Measurements from ENCODE around the gene SLC16A5. TPM values are rescaled to one million over a fixed set of nuclear protein-coding genes. Genes with fewer than 3 reads are reported as not detected.

SLC16A5 gene
- total RNA-seq, 6 donors from 2014 or later = 40.6 to 234 (median 123) TPM

DNA sequence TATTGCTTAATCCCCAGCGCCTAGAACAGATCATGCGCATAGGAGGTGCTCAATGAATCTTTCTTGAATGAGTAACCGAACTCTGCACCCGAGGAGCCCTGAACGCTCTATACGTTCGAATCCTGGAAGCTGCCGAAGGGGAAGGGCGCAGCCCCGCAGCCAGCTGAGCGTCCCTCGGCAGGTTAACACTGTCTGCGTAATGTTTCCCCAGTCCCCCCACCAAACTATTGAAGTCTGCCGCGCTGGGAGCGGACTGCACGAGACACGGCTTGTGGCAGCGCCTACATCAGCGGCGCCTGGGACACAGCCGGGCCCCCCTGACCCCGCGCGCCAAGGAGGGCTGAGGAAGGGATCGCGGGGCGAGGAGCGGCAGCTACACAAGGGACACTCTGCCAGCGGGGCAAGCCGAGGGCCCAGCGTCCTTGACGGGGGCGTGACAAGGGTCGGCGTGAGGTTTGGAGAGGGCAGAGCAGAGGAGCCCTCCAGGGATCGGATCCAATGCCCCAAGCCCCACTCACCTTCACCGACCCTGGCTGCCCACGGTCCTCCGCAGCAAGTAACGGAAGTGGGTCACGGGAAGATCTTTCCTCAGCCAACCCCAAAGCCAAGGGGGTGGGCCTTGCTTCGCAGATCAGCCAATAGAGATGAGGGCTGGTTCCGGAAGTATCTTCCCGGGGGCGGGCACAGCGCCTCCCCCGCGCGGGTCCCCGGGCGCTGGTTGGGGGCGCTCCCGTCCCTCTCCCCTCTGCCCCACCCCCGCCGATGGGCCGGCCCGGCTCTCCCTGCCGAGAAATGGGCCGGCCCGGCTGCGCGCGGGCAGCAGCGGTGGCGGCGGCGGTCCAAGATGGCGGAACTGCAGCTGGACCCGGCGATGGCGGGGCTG, 41.1 kb upstream of the SLC16A5 start, which contains the start of the genes ATP5PD and KCTD2:
Gene ATP5PD, minus strand, starts transcription at position 563 of the 883 bp plus-strand sequence. CDS start 4,319 bp downstream, outside the sequence.
Gene KCTD2, plus strand, starts transcription at position 819 of the 883 bp plus-strand sequence. Its CDS starts 26 bp downstream, at position 845.
- Histone ChIP-seq H3K9me3 (no peaks in the 10 kb centered on the region), H3K27ac (peak within 1 kb of the TSS; percentile 96 to 99 (median 98)), H3K4me1 (peaks cover 16 to 33% (median 23%) of the 10 kb centered on the region in 4 donors), H3K27me3 (no peaks in the 10 kb centered on the region), H3K36me3 (peaks cover 5 to 30% (median 13%) of the 10 kb centered on the region in 4 donors), H3K4me3 (peak within 1 kb of the TSS; percentile 89 to 99 (median 94))
- DNase-seq = peak; percentile 96 to 99
- WGBS, 2 donors = 0% methylated on average over 19 to 24 of the region's 72 CpGs
- TF ChIP-seq EP300 (IDR thresholded peaks at IDR 0.05) = peak in 1 of 4 donors; percentile 20
- TF ChIP-seq, protein P1, sequence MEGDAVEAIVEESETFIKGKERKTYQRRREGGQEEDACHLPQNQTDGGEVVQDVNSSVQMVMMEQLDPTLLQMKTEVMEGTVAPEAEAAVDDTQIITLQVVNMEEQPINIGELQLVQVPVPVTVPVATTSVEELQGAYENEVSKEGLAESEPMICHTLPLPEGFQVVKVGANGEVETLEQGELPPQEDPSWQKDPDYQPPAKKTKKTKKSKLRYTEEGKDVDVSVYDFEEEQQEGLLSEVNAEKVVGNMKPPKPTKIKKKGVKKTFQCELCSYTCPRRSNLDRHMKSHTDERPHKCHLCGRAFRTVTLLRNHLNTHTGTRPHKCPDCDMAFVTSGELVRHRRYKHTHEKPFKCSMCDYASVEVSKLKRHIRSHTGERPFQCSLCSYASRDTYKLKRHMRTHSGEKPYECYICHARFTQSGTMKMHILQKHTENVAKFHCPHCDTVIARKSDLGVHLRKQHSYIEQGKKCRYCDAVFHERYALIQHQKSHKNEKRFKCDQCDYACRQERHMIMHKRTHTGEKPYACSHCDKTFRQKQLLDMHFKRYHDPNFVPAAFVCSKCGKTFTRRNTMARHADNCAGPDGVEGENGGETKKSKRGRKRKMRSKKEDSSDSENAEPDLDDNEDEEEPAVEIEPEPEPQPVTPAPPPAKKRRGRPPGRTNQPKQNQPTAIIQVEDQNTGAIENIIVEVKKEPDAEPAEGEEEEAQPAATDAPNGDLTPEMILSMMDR (IDR thresholded peaks at IDR 0.05) = peak in 2 of 6 experiments; percentile 10 to 23
- peak; percentile 49 to 95 (median 92) for TF ChIP-seq POLR2A (IDR thresholded peaks at IDR 0.05)
- TF ChIP-seq POLR2AphosphoS5 (IDR thresholded peaks at IDR 0.05) = peak; percentile 97 to 98
- ATAC-seq (ENCODE audit: low FRiP score in 2 of 2) = peak; percentile 99 to 100

DNA sequence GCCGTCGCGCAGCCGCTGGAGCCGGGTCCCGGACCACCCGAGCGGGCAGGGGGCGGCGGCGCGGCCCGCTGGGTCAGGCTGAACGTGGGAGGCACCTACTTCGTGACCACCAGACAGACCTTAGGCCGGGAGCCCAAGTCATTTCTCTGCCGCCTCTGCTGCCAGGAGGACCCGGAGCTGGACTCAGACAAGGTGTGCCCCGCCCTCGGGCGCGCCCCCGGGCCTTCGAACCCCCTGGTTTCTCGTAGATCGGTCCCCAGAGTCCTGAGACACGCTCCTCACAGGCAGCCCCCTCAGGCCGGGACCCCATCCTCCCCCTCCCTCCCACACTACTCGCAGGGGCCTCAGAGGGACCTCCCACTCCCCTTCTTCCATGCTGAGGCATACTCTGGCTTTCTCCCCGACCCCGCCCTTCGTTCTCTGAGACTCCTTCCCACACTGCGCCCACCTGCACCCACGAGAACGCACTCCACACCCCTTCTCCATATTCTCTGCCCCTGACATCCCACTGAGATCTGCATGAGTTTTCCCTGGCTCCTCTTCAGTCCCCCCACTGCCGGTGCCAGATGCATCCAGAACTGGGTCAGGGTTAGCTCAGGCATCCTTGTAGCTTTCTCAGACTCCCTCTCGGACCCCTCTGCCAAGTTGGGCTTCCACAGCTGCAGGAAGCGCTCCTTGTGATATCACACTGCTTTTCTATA, 40.2 kb upstream of the SLC16A5 start:
- TF ChIP-seq POLR2A (IDR thresholded peaks at IDR 0.05) = no peak
- no peak for TF ChIP-seq EP300 (IDR thresholded peaks at IDR 0.05)
- TF ChIP-seq POLR2AphosphoS5 (IDR thresholded peaks at IDR 0.05) = no peak
- TF ChIP-seq, protein P1 (IDR thresholded peaks at IDR 0.05) = no peak
- DNase-seq (peak; percentile 40 to 91), ATAC-seq (ENCODE audit: low FRiP score in 2 of 2) (no peak)
- H3K27me3 ChIP-seq = no peaks in the 10 kb centered on the region
- no peaks in the 10 kb centered on the region for H3K9me3 ChIP-seq
- WGBS, 2 donors = 2% methylated on average over 11 to 22 of the region's 38 CpGs
- peaks cover 1 to 29% (median 7%) of the 10 kb centered on the region in 4 donors for H3K36me3 ChIP-seq
- peaks cover 16 to 33% (median 23%) of the 10 kb centered on the region in 4 donors for H3K4me1 ChIP-seq
- H3K27ac ChIP-seq = peak overlapping the region; percentile 96 to 99 (median 98)
- H3K4me3 ChIP-seq = peak overlapping the region; percentile 82 to 99 (median 91)

DNA sequence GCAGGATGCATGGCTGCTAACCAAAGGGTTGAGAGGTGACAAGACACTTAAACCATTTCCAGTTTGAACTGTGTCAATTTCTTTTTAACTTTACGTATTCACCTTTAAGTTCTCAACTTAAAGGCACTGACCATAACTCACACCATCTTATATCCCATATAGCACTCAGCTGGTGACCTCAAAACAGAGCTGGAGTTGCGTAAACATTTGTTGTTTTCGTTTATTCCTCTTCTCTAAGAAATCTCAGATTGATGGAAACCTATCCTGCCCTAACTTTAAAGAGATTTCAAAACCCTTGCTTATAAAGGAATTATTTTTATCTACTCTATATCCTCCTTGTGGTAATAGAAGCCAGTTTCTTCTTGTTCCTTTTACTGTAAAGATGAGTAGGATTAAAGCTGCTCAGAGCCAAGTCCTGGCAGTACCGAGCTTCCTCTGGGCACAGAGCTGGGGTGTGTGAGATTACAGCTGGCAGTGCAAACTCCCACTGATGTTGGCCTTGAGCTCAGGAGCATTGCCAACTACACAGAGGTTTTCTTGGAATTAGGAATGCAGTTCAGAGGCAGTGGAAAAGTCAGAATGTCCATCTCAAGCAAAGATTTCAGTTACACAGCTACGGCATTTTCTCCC, 39.4 kb upstream of the SLC16A5 start:
- Histone ChIP-seq H3K4me1 (peaks cover 16 to 33% (median 23%) of the 10 kb centered on the region in 4 donors), H3K27ac (peak overlapping the region in 2 of 4 donors; percentile 97 to 99), H3K9me3 (no peaks in the 10 kb centered on the region), H3K4me3 (peak overlapping the region in 3 of 4 donors; percentile 82 to 99 (median 93)), H3K27me3 (no peaks in the 10 kb centered on the region), H3K36me3 (peaks cover 2 to 36% (median 14%) of the 10 kb centered on the region in 4 donors)
- DNase-seq (no peak), ATAC-seq (ENCODE audit: low FRiP score in 2 of 2) (no peak)
- TF ChIP-seq POLR2A (IDR thresholded peaks at IDR 0.05) (no peak), EP300 (IDR thresholded peaks at IDR 0.05) (no peak), POLR2AphosphoS5 (IDR thresholded peaks at IDR 0.05) (no peak)
- TF ChIP-seq, protein P1 (IDR thresholded peaks at IDR 0.05) = no peak
- WGBS, 2 donors = 35 to 38% methylated on average over 5 of the region's 5 CpGs

DNA sequence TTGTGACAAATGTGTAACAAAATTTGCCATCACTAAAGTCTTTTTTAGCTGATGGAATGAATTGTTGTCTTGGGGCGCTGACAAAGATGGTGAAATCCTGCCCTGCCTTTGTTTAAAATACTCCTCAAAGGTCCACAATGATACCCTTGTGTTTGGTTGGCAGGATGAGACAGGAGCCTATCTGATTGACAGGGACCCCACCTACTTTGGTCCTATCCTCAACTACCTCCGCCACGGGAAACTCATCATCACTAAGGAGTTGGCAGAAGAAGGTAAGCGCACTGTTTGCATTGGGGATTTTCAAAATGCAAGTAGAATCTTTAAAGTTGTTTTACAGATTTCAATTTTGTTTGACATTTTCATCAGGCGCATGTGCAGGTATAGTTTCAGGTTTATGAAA, 38.7 kb upstream of the SLC16A5 start:
- 84 to 88% methylated on average over 5 of the region's 5 CpGs for WGBS, 2 donors
- H3K27ac ChIP-seq = peak overlapping the region in 1 of 4 donors; percentile 99
- no peaks in the 10 kb centered on the region for H3K27me3 ChIP-seq
- H3K4me3 ChIP-seq = no peak overlapping the region
- ATAC-seq (ENCODE audit: low FRiP score in 2 of 2) (no peak), DNase-seq (no peak)
- no peaks in the 10 kb centered on the region for H3K9me3 ChIP-seq
- TF ChIP-seq, protein P1 (IDR thresholded peaks at IDR 0.05) = no peak
- TF ChIP-seq EP300 (IDR thresholded peaks at IDR 0.05) = no peak
- no peak for TF ChIP-seq POLR2AphosphoS5 (IDR thresholded peaks at IDR 0.05)
- no peak for TF ChIP-seq POLR2A (IDR thresholded peaks at IDR 0.05)
- H3K36me3 ChIP-seq = peaks cover 5 to 43% (median 18%) of the 10 kb centered on the region in 4 donors
- peaks cover 16 to 33% (median 23%) of the 10 kb centered on the region in 4 donors for H3K4me1 ChIP-seq
